DMS153 treated with DMSO at 0.1 percent for 48 hours (cell line): ENCODE data around the gene TNS4.

ENCODE experiments used
- DNase-seq: peaks from one replicate; lab custom pipeline; 2025; ENCODE audit not compliant: unreplicated experiment; lab: John Stamatoyannopoulos, UW

TNS4 gene

DNA sequence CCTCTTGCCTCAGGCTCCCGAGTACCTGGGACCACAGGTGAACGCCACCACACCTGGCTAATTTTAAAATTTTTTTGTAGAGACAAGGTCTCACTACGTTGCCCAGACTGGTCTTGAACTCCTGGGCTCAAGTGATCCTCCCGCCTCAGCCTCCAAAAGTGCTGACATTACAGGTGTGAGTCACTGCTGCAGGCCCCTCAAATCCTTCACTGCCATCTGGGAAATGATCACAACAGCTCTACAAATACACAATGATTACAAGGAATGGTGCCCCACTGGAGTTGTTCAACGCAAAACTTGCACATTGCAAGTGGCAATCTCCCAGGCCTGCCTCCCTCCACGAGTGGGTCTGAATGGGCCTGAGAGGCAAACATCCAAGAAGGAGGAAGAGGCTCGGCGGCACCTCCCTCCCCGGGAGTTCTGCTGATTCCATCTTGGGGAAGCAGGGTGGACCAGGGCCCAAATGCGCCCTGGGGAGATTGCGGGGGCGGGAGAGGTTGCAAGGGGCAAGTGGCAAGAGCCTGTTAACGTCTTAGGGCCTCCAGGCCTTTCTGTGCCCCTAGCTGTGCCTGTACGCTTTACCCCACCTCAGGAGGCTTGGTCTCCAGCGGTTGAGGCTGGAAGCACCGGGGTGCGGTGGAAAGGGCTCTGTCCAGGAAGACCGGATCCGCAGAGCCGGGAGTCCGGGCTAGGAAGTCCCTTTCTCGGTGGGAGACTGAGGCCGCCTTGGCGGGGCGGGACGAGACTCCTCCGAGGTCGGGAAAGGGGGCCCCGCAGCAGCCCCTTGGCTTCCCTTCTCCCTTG is 58.8 kb downstream of the TNS4 start:
- no peak for DNase-seq

DNA sequence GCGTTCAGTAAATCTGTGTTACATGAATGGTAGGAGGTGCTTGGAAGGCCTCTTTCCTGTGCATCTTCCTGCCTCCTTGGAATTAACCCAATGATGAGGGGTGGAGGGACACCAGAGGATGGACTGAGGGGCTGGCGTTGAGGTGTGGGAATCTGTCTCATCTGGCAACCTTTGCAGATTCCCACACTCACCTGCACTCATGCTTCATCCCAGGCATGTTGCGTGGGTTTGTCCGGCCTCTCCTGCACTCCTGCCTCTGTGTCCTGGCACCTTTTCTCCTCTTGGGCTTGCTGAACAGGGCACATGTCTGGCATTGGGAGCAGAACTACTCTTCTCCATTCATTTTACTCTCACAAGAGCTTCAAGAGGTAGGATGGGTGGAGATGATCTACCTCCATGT is 61.3 kb downstream of the TNS4 start:
- no peak for DNase-seq

DNA sequence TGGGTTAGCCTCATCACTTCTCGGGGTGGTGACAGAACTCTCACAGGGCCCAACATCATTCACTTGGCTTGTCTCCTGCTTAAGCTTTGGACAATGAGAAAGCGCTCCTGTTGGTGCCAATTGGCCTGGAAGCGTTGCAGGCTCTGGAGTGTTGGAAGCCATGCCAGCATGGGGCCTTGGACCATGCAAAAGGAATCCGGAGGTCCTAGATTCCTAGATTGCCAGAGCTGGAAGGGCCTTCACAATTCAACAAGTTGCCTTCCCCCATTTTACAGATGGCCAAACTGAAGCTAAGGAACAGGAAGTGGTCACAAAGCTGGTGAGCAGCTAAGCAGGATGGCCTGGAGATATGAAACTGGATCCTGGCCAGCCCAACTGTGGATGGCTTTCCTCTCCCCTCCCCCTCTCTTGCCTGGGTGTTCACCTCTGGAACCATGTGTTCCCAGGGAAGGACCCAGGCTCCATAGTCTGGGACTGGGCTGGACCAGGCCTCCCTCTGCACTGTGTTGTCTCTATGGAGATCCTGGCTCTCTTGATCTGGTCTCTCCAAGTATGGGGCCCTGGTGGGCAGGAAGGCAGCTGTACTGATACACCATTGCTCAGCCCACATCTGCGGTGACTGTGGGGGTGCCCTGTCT is 64.2 kb downstream of the TNS4 start:
- DNase-seq: no peak

- no peak for DNase-seq
These were observed 64.8 kb downstream of the TNS4 start for GRCh38 chr17:40436636-40437035.

DNA sequence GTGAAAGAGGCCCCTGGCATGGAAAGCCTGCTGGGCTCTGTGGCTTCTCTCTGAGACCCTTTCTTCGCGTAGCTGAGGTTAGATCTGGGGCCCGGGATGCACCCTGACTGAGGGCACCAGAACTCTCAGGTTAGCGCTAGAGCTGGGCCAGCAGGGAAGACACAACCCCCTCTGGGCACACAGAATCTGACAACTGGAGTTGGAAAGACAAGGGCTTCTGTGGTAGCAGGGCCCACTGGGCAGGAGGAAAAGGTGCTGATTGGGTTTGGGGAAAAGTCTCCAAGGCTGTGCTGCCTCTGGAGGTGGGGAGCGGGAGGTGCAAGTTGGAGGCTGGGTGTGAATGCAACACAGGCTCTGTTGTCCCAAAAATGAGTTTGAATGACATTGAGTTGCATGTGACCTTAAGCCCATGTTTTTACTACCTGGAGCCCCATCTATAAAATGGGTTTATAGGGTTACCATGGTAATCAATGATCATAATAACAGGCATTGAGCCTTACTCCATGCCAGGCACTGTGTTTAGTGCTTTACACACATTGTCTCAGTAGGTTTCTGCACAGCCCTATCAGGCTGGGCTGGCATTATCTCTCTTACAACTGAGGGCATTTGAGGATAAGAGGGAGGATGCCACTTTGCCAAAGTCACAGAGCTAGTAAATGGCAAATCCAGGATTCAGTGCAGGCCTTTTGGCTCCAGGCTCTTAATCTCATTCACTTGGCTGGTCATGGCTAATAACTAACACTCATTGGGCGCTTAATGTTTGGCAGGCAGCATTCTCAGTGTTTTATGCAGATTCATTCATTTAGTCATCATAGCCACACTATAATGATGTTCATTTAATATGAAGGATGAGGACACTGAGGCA is 67.6 kb downstream of the TNS4 start:
- no peak for DNase-seq

- no peak for DNase-seq
These were observed 68.4 kb downstream of the TNS4 start for GRCh38 chr17:40432864-40433528.

GRCh38 chr17:40431231-40431602 is 70.2 kb downstream of the TNS4 start:
- DNase-seq: no peak

- no peak for DNase-seq
These were observed 70.9 kb downstream of the TNS4 start for GRCh38 chr17:40430272-40431230.

GRCh38 chr17:40427002-40427491 is 74.4 kb downstream of the TNS4 start:
- no peak for DNase-seq
